ENCODE data around the gene PLB1. TPM values are rescaled to one million over a fixed set of nuclear protein-coding genes. Genes with fewer than 3 reads are reported as not detected.

The PLB1 gene
- total RNA-seq, 1 experiment from 2014 or later: 1.0 TPM

- DNase-seq (ENCODE audit: low spot score): no peak
Measured at GRCh38 chr2:28612131-28612812, 116.4 kb downstream of the PLB1 start.

DNA sequence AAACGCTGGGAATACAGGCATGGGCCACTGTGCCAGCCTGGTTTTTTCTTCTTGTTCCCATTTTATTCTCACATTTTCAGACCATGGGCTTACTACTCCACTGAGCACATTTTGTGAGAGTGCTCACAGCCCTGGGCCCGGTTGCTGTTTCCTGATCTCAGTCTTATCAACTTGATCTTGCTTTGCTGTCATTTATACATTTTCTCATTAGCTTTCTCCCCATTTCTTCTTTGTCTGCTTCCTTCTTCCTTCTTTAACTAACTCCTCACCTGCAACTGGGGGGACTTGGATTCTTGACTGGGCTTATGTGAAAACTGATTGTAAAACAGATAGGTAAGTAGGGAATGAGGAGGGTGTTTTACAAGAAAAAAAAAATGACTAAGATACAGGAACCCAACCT lies 117.3 kb downstream of the PLB1 start:
- DNase-seq (ENCODE audit: low spot score): no peak

GRCh38 chr2:28613633-28614501 lies 118.0 kb downstream of the PLB1 start:
- DNase-seq (ENCODE audit: low spot score): peak; percentile 45

GRCh38 chr2:28615706-28616105 lies 119.8 kb downstream of the PLB1 start:
- no peak for DNase-seq (ENCODE audit: low spot score)

DNA sequence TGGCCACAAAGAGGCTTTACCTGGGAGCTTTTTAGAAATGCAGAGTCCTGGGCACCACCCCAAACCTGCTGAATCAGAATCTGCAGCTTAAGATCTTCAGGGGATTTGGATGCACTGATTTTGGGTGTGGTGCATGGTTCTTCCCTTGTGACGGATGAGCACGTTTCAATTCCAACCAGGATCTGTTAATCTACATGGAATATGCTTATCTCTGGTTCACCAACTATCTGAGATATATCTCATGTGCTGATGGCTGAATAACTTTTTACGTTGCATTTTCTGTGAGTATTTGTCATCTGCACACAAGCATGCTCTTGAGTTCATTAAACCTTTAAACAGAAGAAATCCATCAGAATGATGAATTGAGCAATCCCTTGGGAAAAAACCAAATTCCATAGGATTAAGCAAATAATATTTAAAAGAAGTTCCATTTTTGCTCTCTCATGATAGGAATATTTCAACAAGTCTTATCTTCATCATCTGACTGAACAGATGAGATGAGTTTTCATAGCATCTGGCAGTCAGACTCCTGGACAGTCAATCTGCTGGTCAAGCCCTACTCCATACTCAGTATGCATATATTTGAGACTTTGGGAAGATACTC lies 120.6 kb downstream of the PLB1 start:
- DNase-seq (ENCODE audit: low spot score): no peak

GRCh38 chr2:28617502-28618184 lies 121.8 kb downstream of the PLB1 start:
- no peak for DNase-seq (ENCODE audit: low spot score)

GRCh38 chr2:28618221-28619141 lies 122.6 kb downstream of the PLB1 start:
- DNase-seq (ENCODE audit: low spot score): no peak

DNA sequence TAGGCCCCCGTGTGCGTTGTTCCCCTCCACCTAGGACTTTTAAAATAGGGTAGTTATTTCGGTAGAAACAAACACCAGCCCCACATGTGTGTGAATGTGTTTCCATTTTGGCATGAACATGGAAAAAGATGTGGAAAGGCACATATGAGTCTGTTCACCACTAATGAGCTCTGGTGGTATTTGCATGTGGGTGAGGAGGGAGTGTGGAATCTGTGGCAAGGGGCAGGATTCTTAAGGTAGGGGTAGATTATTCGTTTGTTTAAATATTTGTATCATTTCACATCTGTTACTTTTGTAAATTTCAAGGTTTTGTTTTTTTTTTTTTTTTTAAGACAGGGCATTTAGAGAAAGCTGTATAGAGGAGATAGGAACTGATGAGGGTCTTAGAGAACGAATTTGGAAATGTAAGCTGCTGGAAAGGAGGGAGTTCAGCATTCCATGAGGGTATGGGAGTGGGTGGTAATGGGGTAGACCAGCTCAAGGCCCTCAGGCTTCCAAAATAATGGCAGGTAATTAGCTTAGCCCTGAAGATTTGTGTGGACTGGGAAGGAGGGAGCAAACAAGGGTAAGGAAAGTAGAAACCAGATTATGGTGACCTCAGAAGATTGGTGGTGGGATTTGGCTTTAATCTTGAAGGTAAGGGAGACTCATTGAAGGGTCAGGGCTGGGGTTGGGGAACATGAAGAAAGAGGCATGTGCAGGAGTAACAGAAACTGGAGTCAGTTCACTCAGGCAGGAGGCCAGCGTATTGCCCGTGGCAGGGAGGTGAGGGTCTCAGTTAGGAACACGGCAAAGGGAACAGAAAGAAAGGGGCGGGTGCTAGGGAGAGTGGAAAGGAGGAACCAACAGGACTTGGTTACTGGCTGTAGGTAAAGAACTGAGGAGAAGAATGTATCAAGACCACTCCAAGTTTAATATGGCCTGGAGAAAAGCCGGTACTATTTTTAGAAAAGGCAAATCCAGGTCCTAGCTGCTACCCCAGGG lies 123.6 kb downstream of the PLB1 start:
- no peak for DNase-seq (ENCODE audit: low spot score)

DNA sequence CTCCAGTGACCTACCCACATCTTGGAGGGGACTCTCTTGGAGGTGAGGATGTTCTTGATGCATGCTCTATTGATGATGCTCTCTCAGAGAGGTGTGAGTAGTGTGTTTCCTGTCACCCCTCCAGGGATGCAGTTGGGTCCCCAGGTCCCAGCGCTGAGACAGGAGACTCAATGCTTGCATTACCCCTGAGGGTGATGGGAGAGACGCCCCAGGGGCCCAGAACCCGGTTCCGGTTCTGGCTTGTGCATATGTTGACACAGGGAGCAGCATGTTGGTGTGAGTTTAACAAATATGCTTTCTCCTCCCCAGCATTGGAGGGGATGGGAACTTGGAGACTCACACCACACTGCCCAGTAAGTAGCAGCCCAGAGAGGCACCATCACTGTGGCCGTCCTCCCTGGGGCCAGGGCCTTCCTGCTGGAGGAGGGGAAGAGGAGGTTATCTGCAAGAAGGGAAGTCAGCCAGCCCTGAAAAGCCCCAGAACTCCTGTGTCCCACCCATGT lies 124.5 kb downstream of the PLB1 start:
- DNase-seq (ENCODE audit: low spot score): no peak

GRCh38 chr2:28620801-28621171 lies 124.9 kb downstream of the PLB1 start:
- no peak for DNase-seq (ENCODE audit: low spot score)

DNA sequence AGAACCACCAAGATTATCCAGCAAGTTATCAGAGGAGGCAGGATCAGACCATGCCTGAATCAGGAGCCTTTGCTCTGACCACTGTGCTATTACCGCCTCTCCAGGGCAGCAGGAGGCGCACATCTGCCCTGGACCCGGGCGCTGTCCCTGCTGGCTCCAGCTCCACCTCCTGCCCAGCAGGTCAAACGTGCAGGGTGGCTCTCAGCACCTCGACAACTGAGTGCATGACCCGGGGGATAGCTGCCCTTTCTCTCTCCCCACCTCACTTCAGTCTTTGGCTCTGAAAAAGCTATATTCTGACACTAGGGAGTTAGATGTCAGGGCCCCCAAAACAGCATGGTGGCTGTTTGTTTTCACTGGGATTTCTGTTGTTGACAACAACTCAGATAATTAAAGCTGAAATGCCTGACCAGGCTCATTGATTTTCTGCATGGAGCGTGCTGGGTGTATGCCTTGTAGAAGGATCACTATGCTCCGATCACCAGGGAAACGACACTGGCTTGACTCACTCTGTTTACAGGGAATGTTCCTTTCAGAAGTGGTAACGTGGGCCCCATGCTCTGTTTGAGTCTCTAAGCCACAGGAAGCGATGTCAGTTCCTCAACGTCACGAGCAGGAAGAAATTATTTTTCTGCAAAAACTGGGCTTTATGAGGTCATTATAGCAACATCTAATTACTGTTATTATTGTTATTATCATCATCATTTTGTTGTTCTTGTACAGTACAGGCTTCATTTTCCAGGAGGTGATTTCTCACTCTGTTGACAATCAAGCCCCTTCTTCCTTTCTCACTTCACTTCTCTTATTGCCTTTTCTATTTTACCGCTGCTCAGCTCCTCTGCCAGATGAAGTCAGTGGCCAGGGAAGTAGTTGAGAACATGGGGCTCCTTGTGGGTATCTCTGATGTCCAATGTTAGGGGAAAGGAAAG lies 125.6 kb downstream of the PLB1 start:
- peak; percentile 83 for DNase-seq (ENCODE audit: low spot score)

- DNase-seq (ENCODE audit: low spot score): no peak
Measured at GRCh38 chr2:28622101-28622499, 126.2 kb downstream of the PLB1 start.

- DNase-seq (ENCODE audit: low spot score): no peak
Measured at GRCh38 chr2:28623582-28624405, 127.9 kb downstream of the PLB1 start.

DNA sequence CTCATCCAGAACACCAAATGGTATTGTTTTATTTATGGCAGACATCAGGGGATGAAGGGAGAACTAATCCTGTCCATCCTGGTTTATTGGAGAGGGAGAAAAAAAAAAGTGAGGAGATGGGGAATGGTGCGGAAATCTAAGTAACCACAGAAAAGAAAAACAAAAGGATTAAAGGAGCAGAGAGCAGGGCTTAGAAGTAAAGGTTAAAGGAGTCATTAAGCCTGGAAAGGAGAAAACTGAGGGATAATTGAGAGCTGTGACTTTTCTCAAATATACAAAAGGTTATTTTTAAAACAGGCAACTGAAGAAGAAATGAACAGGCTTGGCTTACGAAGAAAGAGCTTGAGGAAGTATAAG lies 128.6 kb downstream of the PLB1 start:
- no peak for DNase-seq (ENCODE audit: low spot score)

DNA sequence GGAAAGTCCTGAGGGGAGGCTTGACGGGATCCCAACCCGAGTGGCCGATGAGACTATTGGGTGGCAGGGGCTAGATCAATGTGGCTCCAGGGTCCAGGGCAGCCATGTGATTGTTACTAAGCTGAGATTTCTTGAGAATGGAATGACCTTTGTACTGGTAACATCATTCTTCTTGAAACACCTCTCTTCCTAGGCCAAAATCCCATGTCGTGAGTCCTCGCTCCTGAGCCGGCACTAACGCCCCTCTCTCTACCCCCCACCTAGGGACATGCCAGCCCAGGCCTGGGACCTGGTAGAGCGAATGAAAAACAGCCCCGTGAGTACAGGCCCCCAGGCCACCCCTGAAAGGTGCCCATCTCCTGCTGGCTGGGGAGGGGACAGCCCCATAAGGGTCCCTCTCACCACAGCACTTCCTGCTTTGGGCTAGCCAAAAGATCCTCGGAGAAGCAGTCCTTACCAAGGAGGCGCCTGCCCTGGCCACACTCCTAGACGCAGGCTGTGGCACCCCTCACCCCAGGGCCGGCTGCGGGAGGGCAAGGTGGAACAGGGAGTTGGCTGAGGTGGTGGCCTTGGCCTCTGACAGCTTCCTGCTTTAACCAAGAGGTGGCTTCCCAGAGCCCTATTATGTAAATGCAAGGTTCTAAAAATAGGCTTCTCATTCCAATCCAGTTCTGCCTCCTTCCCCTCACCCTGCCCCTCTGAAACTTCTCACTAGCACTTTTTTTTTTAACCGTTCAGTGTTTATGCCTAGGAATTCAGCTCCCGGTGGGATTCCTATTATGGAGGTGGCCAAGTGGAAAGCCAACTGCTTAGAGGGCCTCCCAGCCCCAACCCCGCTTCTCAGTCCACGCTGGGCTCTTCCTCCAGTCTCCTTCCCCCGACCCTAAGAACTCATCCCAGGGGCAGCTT lies 129.2 kb downstream of the PLB1 start:
- DNase-seq (ENCODE audit: low spot score): peak; percentile 61

DNA sequence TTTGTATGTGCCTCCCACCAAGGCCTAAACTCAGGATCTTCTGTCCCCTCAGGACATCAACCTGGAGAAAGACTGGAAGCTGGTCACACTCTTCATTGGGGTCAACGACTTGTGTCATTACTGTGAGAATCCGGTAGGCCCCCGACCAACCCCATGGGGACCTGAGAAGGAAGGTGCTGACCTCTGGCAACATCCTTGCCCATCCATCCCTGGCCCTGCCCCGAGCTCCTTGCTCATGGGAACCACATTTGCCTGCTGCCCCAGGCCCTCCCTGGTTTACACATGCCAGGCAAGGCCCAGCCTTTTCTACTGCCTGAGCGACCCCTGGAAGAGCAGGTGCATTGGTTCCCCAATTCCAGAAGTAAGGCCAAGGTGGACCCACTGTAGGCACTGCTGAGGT lies 130.5 kb downstream of the PLB1 start:
- DNase-seq (ENCODE audit: low spot score): no peak

All from A172 (cell line).